PC-9 (cell line): Measurements from ENCODE around the gene HLA-DRB5. TPM values are rescaled to one million over a fixed set of nuclear protein-coding genes. Genes with fewer than 3 reads are reported as not detected.
"Not testable (repeated sequence)": the region's sequence is repeated elsewhere in the genome, so short reads cannot be mapped to it uniquely, and the experiment has no call there.

Experiments
- Bru-seq: library from RNA; stranded (reverse); fragments of 400-500 nt; gene quantifications from one replicate; lab custom pipeline; 2021; lab: Mats Ljungman, UMichigan
- BruChase-seq, 2 experiments: library from RNA; stranded (reverse); fragments of 400-500 nt; gene quantifications; one replicate each; lab custom pipeline; 2021; lab: Mats Ljungman, UMichigan
- BruUV-seq: library from RNA; stranded (reverse); fragments of 400-500 nt; replicated peaks from 2 replicates; lab custom pipeline; 2021; lab: Mats Ljungman, UMichigan
- CTCF ChIA-PET: fragments of 300-600 bp; sonication (Branson Sonifier 250); formaldehyde crosslinking; loops from one replicate; lab custom pipeline; 2022; ENCODE audit warnings: antibody characterized with exemption; lab: Charles Lee
- POLR2A ChIA-PET: fragments of 300-600 bp; sonication (Branson Sonifier 250); formaldehyde crosslinking; loops from one replicate; lab custom pipeline; 2022; ENCODE audit warnings: antibody characterized with exemption; ENCODE audit not compliant: unreplicated experiment; lab: Charles Lee
- DNase-seq, 2 experiments: peaks; one replicate each; pipeline versions ENCODE4 v3.0.0 to v3.0.0-alpha.2; 2015 to 2022; ENCODE audit warnings: mixed read lengths in 1 of 2
- H2AFZ ChIP-seq: fragments of 200-600 bp; sonication (generic); 2 replicates; pipeline ENCODE4 v1.8.1; 2017; ENCODE audit warnings: antibody characterized with exemption
- H3F3A ChIP-seq: fragments of 200-600 bp; sonication (generic); 2 replicates; pipeline ENCODE4 v1.8.1; 2017; ENCODE audit warnings: antibody characterized with exemption, mild to moderate bottlenecking, low read depth; ENCODE audit not compliant: insufficient read depth
- H3K27ac ChIP-seq: fragments of 200-600 bp; sonication (generic); 2 replicates; pipeline ENCODE4 v1.6.1; 2016; ENCODE audit warnings: mixed run types
- H3K27me3 ChIP-seq: fragments of 200-600 bp; sonication (generic); 2 replicates; pipeline ENCODE4 v1.6.1; 2016; ENCODE audit warnings: low read depth, mixed run types; ENCODE audit not compliant: insufficient read depth
- H3K36me3 ChIP-seq: fragments of 200-600 bp; sonication (generic); 2 replicates; pipeline ENCODE4 v1.6.1; 2016; ENCODE audit warnings: low read depth, mixed run types
- H3K4me1 ChIP-seq: fragments of 200-600 bp; sonication (generic); replicated peaks from 2 replicates; pipeline ENCODE4 v1.6.1; 2016; ENCODE audit warnings: mixed run types; ENCODE audit not compliant: insufficient read depth
- H3K4me2 ChIP-seq: fragments of 200-600 bp; sonication (generic); 2 replicates; pipeline ENCODE4 v1.6.1; 2017; ENCODE audit warnings: mixed run types
- H3K4me3 ChIP-seq: fragments of 200-600 bp; sonication (generic); 2 replicates; pipeline ENCODE4 v1.6.1; 2016; ENCODE audit warnings: mixed run types
- H3K79me2 ChIP-seq: fragments of 200-600 bp; sonication (generic); 2 replicates; pipeline ENCODE4 v1.6.1; 2017; ENCODE audit warnings: low read depth, mixed run types
- H3K9me2 ChIP-seq: fragments of 200-600 bp; sonication (generic); 2 replicates; pipeline ENCODE4 v1.8.1; 2017; ENCODE audit warnings: mild to moderate bottlenecking; ENCODE audit not compliant: insufficient read depth
- H3K9me3 ChIP-seq: fragments of 200-600 bp; sonication (generic); 2 replicates; pipeline ENCODE4 v1.8.1; 2016; ENCODE audit warnings: low read depth; ENCODE audit not compliant: insufficient read depth
- H4K20me1 ChIP-seq: fragments of 200-600 bp; sonication (generic); 2 replicates; pipeline ENCODE4 v1.8.1; 2017; ENCODE audit not compliant: insufficient read depth
- EZH2 ChIP-seq: fragments of 200-600 bp; sonication (generic); IDR thresholded peaks from 2 replicates; pipeline ENCODE4 v1.8.0; 2017; ENCODE audit warnings: antibody characterized with exemption, low read depth
- intact Hi-C: fragments of 100-400 bp; cut with micrococcal nuclease; formaldehyde crosslinking; loops from one replicate; pipeline ENCODE4 v1.10.0; 2022; ENCODE audit not compliant: unreplicated experiment
- long read RNA-seq: library from polyadenylated mRNA; stranded (forward); transcript quantifications from one replicate; pipeline ENCODE4 v2.0.0, GENCODE V29; 2022
- total RNA-seq: library from RNA; stranded (reverse); gene quantifications from 2 replicates; pipeline ENCODE4 v1.2.3, GENCODE V29; 2021
- TF ChIP-seq, protein P1 (sequence below): fragments of 200-600 bp; sonication (generic); conservative IDR thresholded peaks from 2 replicates; pipeline ENCODE4 v1.6.1; 2017; ENCODE audit warnings: mixed run types, antibody characterized with exemption, mild to moderate bottlenecking, moderate library complexity

The HLA-DRB5 gene
- 0.33 TPM in 1 of 2 replicates, not detected in the other for total RNA-seq
- Bru-seq, nascent RNA = not detected
- BruChase-seq, experiment 1, labeled RNA remaining after a 2-hour chase = percentile 8 among the genes with signal in this experiment
- percentile 9 among the genes with signal in this experiment for BruChase-seq, experiment 2, labeled RNA remaining after a 6-hour chase
- long read RNA-seq, partial matches to known transcripts = 1 of 1 reads
- long read RNA-seq, other reads (novel, unspliced or antisense) = 0 of 1 reads

DNA sequence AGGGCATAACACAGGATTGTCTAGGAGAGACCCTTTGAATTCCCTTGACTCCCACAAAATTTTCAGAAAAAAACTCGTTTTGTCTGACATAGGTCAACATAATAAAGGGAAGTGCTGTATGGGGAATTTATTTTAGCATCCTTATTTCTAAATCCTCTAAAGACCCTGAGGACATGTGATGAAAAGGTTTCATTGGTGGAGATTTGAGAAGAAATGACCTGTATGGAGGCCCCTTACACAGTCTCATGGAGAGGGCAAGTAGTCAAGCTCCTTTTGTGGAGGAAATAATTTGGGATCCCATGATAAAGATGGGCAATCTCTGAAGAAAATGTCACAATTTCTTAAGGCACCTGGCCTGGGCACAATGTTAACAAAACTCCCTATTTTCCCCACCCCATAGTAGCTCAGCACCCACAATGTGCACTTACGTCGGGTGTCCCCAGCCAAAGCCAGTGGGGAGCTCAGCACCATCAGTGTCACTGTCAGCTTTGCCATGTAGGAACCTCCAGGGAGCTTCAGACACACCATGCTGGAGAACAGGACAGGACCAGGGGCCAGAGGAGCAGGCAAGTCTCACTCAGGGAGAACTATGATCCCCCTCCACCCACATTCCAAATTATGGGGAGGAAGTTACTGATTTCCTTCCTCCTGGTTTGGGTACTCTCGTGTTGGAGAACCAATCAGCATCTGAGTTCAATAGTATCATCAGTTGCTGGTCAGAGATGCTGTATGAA, at the start of gene HLA-DRB5:
Gene HLA-DRB5 (minus strand): TSS at position 591 of the 734 bp plus-strand sequence. CDS start 63 bp downstream, at position 528.
- Histone ChIP-seq H3K4me2 (no peak within 1 kb of the TSS), H3K9me3 (no peaks in the 10 kb centered on the region), H3K9me2 (no peaks in the 10 kb centered on the region), H3K27me3 (no peaks in the 10 kb centered on the region), H3K4me1 (no peaks in the 10 kb centered on the region), H3K27ac (no peak within 1 kb of the TSS), H3K4me3 (no peak within 1 kb of the TSS), H3K36me3 (no peaks in the 10 kb centered on the region), H3F3A (no peaks in the 10 kb centered on the region), H2AFZ (no peak within 1 kb of the TSS), H4K20me1 (no peaks in the 10 kb centered on the region), H3K79me2 (no peaks in the 10 kb centered on the region)
- intact Hi-C loops = no loop called here
- DNase-seq = no peak
- CTCF ChIA-PET = no interaction called here
- no peak for TF ChIP-seq EZH2
- no TSS peak for BruUV-seq
- POLR2A ChIA-PET = interaction anchor here (0.7 kb wide), 1 partner anchor 38 kb away, joined by 4 read pairs; no protein-coding TSS in a partner anchor

- Histone ChIP-seq H3K4me2 (no peak overlapping the region), H3K27me3 (no peaks in the 10 kb centered on the region; the same call in 1 of the 2 replicates), H3K27ac (no peak overlapping the region), H3K79me2 (no peaks in the 10 kb centered on the region), H4K20me1 (no peaks in the 10 kb centered on the region), H3K36me3 (no peaks in the 10 kb centered on the region), H3K9me2 (no peaks in the 10 kb centered on the region), H3K4me3 (no peak overlapping the region), H2AFZ (no peak overlapping the region), H3K9me3 (no peaks in the 10 kb centered on the region), H3K4me1 (no peaks in the 10 kb centered on the region), H3F3A (no peaks in the 10 kb centered on the region)
- intact Hi-C loops = no loop called here
- ChIA-PET POLR2A (no interaction called here), CTCF (no interaction called here)
- TF ChIP-seq EZH2 = no peak
- TF ChIP-seq, protein P1, sequence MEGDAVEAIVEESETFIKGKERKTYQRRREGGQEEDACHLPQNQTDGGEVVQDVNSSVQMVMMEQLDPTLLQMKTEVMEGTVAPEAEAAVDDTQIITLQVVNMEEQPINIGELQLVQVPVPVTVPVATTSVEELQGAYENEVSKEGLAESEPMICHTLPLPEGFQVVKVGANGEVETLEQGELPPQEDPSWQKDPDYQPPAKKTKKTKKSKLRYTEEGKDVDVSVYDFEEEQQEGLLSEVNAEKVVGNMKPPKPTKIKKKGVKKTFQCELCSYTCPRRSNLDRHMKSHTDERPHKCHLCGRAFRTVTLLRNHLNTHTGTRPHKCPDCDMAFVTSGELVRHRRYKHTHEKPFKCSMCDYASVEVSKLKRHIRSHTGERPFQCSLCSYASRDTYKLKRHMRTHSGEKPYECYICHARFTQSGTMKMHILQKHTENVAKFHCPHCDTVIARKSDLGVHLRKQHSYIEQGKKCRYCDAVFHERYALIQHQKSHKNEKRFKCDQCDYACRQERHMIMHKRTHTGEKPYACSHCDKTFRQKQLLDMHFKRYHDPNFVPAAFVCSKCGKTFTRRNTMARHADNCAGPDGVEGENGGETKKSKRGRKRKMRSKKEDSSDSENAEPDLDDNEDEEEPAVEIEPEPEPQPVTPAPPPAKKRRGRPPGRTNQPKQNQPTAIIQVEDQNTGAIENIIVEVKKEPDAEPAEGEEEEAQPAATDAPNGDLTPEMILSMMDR = no peak
- no peak for DNase-seq
- no TSS peak for BruUV-seq
These were observed 48.9 kb upstream of the HLA-DRB5 start for GRCh38 chr6:32578962-32579361.

DNA sequence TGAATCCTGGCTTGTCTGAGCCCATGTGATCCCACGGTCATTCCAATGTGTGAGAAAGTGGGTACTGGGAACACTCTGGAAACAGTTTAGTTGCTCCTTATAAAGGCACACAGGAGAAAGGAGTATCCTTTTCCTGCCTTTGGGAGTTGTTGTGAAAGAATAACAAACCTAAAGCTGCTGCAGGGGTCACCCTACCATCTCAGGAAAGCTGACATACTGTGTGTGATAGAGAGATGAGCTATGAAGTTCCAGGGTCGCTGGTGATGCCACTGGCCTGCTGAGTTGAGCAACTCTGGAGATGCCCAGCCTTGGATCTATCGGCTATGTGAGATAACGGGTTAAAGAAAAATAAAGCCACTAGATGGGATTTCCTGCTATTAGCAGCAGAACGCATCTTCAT, 47.4 kb upstream of the HLA-DRB5 start:
- H3K4me2 ChIP-seq, H3K27ac ChIP-seq, H3F3A ChIP-seq, H3K36me3 ChIP-seq, H3K9me2 ChIP-seq, BruUV-seq, H3K27me3 ChIP-seq, H3K4me1 ChIP-seq, DNase-seq, H3K4me3 ChIP-seq, CTCF ChIA-PET, POLR2A ChIA-PET, H4K20me1 ChIP-seq, H2AFZ ChIP-seq, H3K79me2 ChIP-seq, intact Hi-C loops, H3K9me3 ChIP-seq: not testable (repeated sequence)

- H3K27ac ChIP-seq = no peak overlapping the region
- H3K9me2 ChIP-seq = no peaks in the 10 kb centered on the region
- POLR2A ChIA-PET = no interaction called here
- no peaks in the 10 kb centered on the region for H3K4me1 ChIP-seq
- no peaks in the 10 kb centered on the region for H3K36me3 ChIP-seq
- no TSS peak for BruUV-seq
- no peak for DNase-seq
- H3K79me2 ChIP-seq = no peaks in the 10 kb centered on the region
- no peaks in the 10 kb centered on the region for H4K20me1 ChIP-seq
- H3F3A ChIP-seq = no peaks in the 10 kb centered on the region
- no peaks in the 10 kb centered on the region for H3K9me3 ChIP-seq
- H2AFZ ChIP-seq = no peak overlapping the region
- CTCF ChIA-PET = no interaction called here
- intact Hi-C loops = no loop called here
- H3K4me3 ChIP-seq = no peak overlapping the region
- H3K4me2 ChIP-seq = no peak overlapping the region
- H3K27me3 ChIP-seq = no peaks in the 10 kb centered on the region; the same call in 1 of the 2 replicates
- no peak for TF ChIP-seq EZH2
- TF ChIP-seq, protein P1 = no peak
These were observed 46.2 kb upstream of the HLA-DRB5 start for GRCh38 chr6:32576250-32576649.
